C4-2B (cell line): Measurements from ENCODE around the gene ARMH1.

ENCODE experiments used
- CTCF ChIP-seq: fragments of 450-650 bp; conservative IDR thresholded peaks from 2 replicates; pipeline ENCODE4 v1.5.1; 2017; ENCODE audit warnings: mild to moderate bottlenecking
- ZFX ChIP-seq: fragments of 450-650 bp; IDR thresholded peaks from 2 replicates; pipeline ENCODE4 v1.6.1; 2017

DNA sequence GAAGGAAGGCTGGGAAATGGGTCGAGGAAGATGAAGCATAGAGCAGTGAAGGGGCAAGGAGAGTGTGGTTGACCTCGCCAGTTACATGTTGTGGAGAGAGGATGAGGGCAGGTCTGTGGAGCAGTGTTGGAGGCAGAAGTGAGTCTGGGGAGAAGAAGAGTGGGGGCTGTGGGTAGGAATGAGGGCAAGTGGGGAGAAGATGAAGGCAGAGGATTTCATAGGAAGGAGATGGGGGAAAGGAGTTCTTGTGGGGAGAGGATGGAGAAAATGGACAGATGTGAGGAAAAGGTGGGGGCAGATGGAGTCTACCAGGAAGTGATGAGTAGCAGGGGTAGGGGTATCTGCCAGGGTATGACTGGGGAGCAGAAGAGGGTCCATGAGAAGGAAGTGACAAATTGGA, 3.6 kb downstream of the ARMH1 start:
- TF ChIP-seq CTCF: no peak
- TF ChIP-seq ZFX: no peak
